Vagina (tissue), 2 donors: Measurements from ENCODE around the gene TNFRSF25. TPM values are rescaled to one million over a fixed set of nuclear protein-coding genes. Genes with fewer than 3 reads are reported as not detected.

Experiments used
- DNase-seq, 2 donors: peaks; one replicate each; pipeline ENCODE4 v3.0.0-alpha.2; 2017; ENCODE audit errors: extremely low spot score in 2 of 2
- H3K27ac ChIP-seq: fragments of 200-600 bp; sonication (generic); one replicate; pipeline ENCODE4 v1.5.1; 2019
- H3K27me3 ChIP-seq: fragments of 200-600 bp; sonication (generic); one replicate; pipeline ENCODE4 v1.5.1; 2019
- H3K36me3 ChIP-seq, 2 donors: fragments of 200-600 bp; sonication (generic); one replicate each; pipeline ENCODE4 v1.5.1; 2017 to 2019
- H3K4me1 ChIP-seq: fragments of 200-600 bp; sonication (generic); one replicate; pipeline ENCODE4 v1.5.1; 2019
- H3K4me3 ChIP-seq, 2 donors: fragments of 200-600 bp; sonication (generic); 1 replicate in 1 of 2; 2 replicates in 1 of 2; pipeline ENCODE4 v1.5.1; 2016 to 2019
- H3K9me3 ChIP-seq: fragments of 200-600 bp; sonication (generic); one replicate; pipeline ENCODE4 v1.5.1; 2019
- POLR2A ChIP-seq, 2 donors: fragments of 450-650 bp; IDR thresholded peaks; one replicate each; pipeline ENCODE4 v1.6.1; 2017; ENCODE audit warnings: antibody characterized with exemption in 2 of 2, mild to moderate bottlenecking in 2 of 2, moderate library complexity in 2 of 2
- POLR2AphosphoS5 ChIP-seq, 2 donors: sonication (generic); formaldehyde crosslinking; IDR thresholded peaks; one replicate each; pipeline ENCODE4 v1.9.0; 2017; ENCODE audit warnings: antibody characterized with exemption in 2 of 2, mild to moderate bottlenecking in 2 of 2, low read depth in 1 of 2; ENCODE audit not compliant: insufficient read depth in 1 of 2
- intact Hi-C: fragments of 100-400 bp; cut with DNase I; formaldehyde crosslinking; loops from one replicate; pipeline ENCODE4 v1.15.1; 2023
- total RNA-seq: library from RNA; depleted of rRNA; stranded (reverse); fragments of >200 nt; gene quantifications from one replicate; pipeline ENCODE4 v1.2.3, GENCODE V29; 2016
- TF ChIP-seq, protein P1 (sequence below), 3 experiments: fragments of 450-650 bp in 2 of 3; fragments of 200-600 bp in 1 of 3; sonication (generic) in 1 of 3; IDR thresholded peaks; one replicate each; pipeline ENCODE4 v1.5.1; 2017 to 2019; ENCODE audit warnings: antibody characterized with exemption in 3 of 3, mild to moderate bottlenecking in 2 of 3, moderate library complexity in 2 of 3

Gene TNFRSF25
- total RNA-seq, 1 donor from 2014 or later = 32.7 TPM

- no peak for DNase-seq
- TF ChIP-seq POLR2A (IDR thresholded peaks at IDR 0.05) = no peak
- TF ChIP-seq, protein P1, sequence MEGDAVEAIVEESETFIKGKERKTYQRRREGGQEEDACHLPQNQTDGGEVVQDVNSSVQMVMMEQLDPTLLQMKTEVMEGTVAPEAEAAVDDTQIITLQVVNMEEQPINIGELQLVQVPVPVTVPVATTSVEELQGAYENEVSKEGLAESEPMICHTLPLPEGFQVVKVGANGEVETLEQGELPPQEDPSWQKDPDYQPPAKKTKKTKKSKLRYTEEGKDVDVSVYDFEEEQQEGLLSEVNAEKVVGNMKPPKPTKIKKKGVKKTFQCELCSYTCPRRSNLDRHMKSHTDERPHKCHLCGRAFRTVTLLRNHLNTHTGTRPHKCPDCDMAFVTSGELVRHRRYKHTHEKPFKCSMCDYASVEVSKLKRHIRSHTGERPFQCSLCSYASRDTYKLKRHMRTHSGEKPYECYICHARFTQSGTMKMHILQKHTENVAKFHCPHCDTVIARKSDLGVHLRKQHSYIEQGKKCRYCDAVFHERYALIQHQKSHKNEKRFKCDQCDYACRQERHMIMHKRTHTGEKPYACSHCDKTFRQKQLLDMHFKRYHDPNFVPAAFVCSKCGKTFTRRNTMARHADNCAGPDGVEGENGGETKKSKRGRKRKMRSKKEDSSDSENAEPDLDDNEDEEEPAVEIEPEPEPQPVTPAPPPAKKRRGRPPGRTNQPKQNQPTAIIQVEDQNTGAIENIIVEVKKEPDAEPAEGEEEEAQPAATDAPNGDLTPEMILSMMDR (IDR thresholded peaks at IDR 0.05) = no peak
- no peak for TF ChIP-seq POLR2AphosphoS5 (IDR thresholded peaks at IDR 0.05; ENCODE audit: insufficient read depth in 1 of 2, low read depth in 1 of 2)
- no peaks in the 10 kb centered on the region for H3K9me3 ChIP-seq
- H3K27me3 ChIP-seq = no peaks in the 10 kb centered on the region
- H3K27ac ChIP-seq = no peak overlapping the region
- H3K4me3 ChIP-seq = no peak overlapping the region
- no peaks in the 10 kb centered on the region for H3K4me1 ChIP-seq
- no peaks in the 10 kb centered on the region for H3K36me3 ChIP-seq
- intact Hi-C loops = no loop called here
These were observed 43.9 kb upstream of the TNFRSF25 start for GRCh38 chr1:6509919-6510291.

DNA sequence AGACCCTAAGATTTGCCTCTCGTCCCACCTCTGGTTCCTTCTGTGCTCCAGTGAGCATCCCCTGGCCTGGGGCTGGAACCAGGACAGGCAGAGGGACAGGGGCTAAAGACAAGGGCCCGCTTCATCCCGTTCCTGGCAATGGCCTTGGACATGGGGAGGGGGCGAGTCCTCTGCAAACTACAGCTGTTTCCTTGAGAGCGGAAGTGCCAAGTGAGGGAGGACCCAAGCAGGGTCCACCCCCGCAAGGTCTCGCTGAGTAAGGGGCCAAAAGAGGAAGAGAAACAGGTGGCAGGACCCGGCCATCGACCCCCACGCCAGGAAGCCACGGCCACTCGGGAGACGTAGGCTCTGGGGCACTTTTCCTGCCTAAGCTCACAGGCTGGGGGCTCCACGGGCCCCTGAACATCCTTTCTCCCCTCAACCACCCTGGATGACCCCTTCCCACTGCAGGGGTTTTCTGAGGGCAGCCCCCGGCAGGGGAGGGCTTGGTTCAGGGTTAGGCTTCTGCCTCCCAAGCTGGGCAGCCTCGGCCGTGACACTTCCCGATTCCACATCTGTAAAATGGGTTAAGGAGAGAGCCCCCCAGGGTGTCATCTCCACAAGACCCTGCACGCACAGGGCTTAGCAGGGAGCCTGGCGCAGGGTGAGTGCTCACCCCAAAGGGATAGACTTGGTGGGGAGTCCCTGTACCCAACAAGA lies 43.4 kb upstream of the TNFRSF25 start:
- Histone ChIP-seq H3K4me3 (no peak overlapping the region), H3K9me3 (no peaks in the 10 kb centered on the region), H3K36me3 (no peaks in the 10 kb centered on the region), H3K4me1 (no peaks in the 10 kb centered on the region), H3K27ac (no peak overlapping the region), H3K27me3 (no peaks in the 10 kb centered on the region)
- TF ChIP-seq, protein P1 (IDR thresholded peaks at IDR 0.05) = no peak
- TF ChIP-seq POLR2AphosphoS5 (IDR thresholded peaks at IDR 0.05; ENCODE audit: insufficient read depth in 1 of 2, low read depth in 1 of 2) (no peak), POLR2A (IDR thresholded peaks at IDR 0.05) (no peak)
- intact Hi-C loops = no loop called here
- no peak for DNase-seq

- intact Hi-C loops = no loop called here
- no peak for TF ChIP-seq POLR2A (IDR thresholded peaks at IDR 0.05)
- TF ChIP-seq POLR2AphosphoS5 (IDR thresholded peaks at IDR 0.05; ENCODE audit: insufficient read depth in 1 of 2, low read depth in 1 of 2) = no peak
- TF ChIP-seq, protein P1 (IDR thresholded peaks at IDR 0.05) = no peak
These were observed 42.8 kb upstream of the TNFRSF25 start for GRCh38 chr1:6508816-6509189.

DNA sequence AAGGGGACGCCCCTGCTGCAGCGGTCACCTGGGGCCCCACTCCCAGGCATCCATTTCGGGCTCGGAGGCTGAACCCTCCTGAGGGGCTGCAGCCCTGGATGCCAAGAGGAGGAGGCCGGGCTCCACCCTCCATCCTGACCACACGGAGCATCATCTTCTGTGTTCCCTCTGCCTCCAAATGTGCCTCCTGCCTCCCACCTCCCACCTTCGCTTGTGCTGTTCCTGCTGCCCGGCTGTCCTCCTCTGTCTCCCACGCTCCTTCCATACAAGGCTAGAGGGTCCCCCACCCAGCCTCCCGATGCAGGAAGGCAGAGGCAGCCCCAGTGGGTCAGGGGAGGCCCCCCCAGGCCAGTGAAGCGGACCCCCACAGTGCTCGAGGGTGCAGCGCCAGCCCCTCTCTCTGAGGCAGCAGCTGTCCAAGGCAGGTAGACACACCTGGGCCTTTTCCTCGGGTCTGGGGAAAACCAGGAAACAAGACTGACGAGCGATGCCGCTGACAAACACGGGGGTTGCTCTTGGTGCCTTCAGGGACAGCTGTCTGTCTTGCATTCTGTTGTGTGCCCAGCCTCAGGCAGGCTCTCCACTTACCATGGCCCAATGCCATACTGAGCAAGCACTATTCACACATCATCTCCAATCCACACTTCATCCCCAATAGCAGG lies 42.3 kb upstream of the TNFRSF25 start:
- no peaks in the 10 kb centered on the region for H3K9me3 ChIP-seq
- intact Hi-C loops = no loop called here
- no peak overlapping the region for H3K4me3 ChIP-seq
- H3K4me1 ChIP-seq = no peaks in the 10 kb centered on the region
- TF ChIP-seq, protein P1 (IDR thresholded peaks at IDR 0.05) = no peak
- TF ChIP-seq POLR2A (IDR thresholded peaks at IDR 0.05) = no peak
- TF ChIP-seq POLR2AphosphoS5 (IDR thresholded peaks at IDR 0.05; ENCODE audit: insufficient read depth in 1 of 2, low read depth in 1 of 2) = no peak
- DNase-seq = no peak
- H3K36me3 ChIP-seq = no peaks in the 10 kb centered on the region
- H3K27ac ChIP-seq = no peak overlapping the region
- no peaks in the 10 kb centered on the region for H3K27me3 ChIP-seq

More at GRCh38 chr1:6508816-6509189, 42.8 kb upstream of the TNFRSF25 start:
- Histone ChIP-seq H3K27ac (no peak overlapping the region), H3K4me1 (no peaks in the 10 kb centered on the region), H3K27me3 (no peaks in the 10 kb centered on the region), H3K4me3 (no peak overlapping the region), H3K36me3 (no peaks in the 10 kb centered on the region), H3K9me3 (no peaks in the 10 kb centered on the region)
- no peak for DNase-seq

- Histone ChIP-seq H3K27me3 (no peaks in the 10 kb centered on the region), H3K27ac (no peak overlapping the region), H3K4me1 (no peaks in the 10 kb centered on the region), H3K4me3 (no peak overlapping the region), H3K9me3 (no peaks in the 10 kb centered on the region), H3K36me3 (no peaks in the 10 kb centered on the region)
- no peak for DNase-seq
- TF ChIP-seq POLR2A (IDR thresholded peaks at IDR 0.05) (no peak), POLR2AphosphoS5 (IDR thresholded peaks at IDR 0.05; ENCODE audit: insufficient read depth in 1 of 2, low read depth in 1 of 2) (no peak)
- TF ChIP-seq, protein P1 (IDR thresholded peaks at IDR 0.05) = no peak
- intact Hi-C loops = no loop called here
These were observed 41.5 kb upstream of the TNFRSF25 start for GRCh38 chr1:6507461-6507911.
